OCI-LY3 (cell line): ENCODE results near the gene APOM.

ENCODE experiments used
- H2AFZ ChIP-seq: fragments of 200-600, 300-600 bp; shearing (Covaris generic); 2 replicates; pipeline ENCODE4 v1.6.0; 2014; ENCODE audit warnings: antibody characterized with exemption, low read depth, low read length
- H3K27ac ChIP-seq: fragments of 200-600, 300-600 bp; sonication (generic); 2 replicates; pipeline ENCODE4 v1.5.1; 2014; ENCODE audit warnings: mild to moderate bottlenecking, low read length, moderate library complexity, mixed read lengths
- H3K27me3 ChIP-seq: fragments of 200-600, 300-600 bp; sonication (generic); 2 replicates; pipeline ENCODE4 v1.6.1; 2014; ENCODE audit warnings: low read depth, low read length, mixed read lengths
- H3K36me3 ChIP-seq: fragments of 200-600, 300-600 bp; sonication (generic); replicated peaks from 2 replicates; pipeline ENCODE3; 2014; ENCODE audit warnings: low read depth, low read length, mixed read lengths
- H3K4me1 ChIP-seq: fragments of 300-600, 200-600 bp; sonication (generic); 2 replicates; pipeline ENCODE4 v1.6.1; 2014; ENCODE audit warnings: low read length, mixed read lengths
- H3K4me2 ChIP-seq: fragments of 200-600, 300-600 bp; sonication (generic); 2 replicates; pipeline ENCODE4 v1.6.1; 2014; ENCODE audit warnings: low read length, mixed read lengths
- H3K4me3 ChIP-seq: fragments of 300-600, 200-600 bp; sonication (generic); 2 replicates; pipeline ENCODE4 v1.5.1; 2014; ENCODE audit warnings: antibody characterized with exemption, mild to moderate bottlenecking, low read length, moderate library complexity
- H3K79me2 ChIP-seq: fragments of 300-600, 200-600 bp; shearing (Covaris generic); 2 replicates; pipeline ENCODE4 v1.6.1; 2014; ENCODE audit warnings: mild to moderate bottlenecking, low read length, mixed read lengths
- H3K9ac ChIP-seq: fragments of 300-600, 200-600 bp; shearing (Covaris generic); 2 replicates; pipeline ENCODE4 v1.6.0; 2014; ENCODE audit warnings: mild to moderate bottlenecking, low read length, moderate library complexity
- H3K9me3 ChIP-seq: fragments of 200-600, 300-600 bp; shearing (Covaris generic); 2 replicates; pipeline ENCODE4 v1.6.1; 2014; ENCODE audit warnings: low read length, mixed read lengths; ENCODE audit not compliant: insufficient read depth
- H4K20me1 ChIP-seq: fragments of 200-600, 300-600 bp; sonication (generic); 2 replicates; pipeline ENCODE4 v1.6.1; 2016; ENCODE audit warnings: low read length, mixed read lengths; ENCODE audit not compliant: insufficient read depth
- CTCF ChIP-seq: fragments of 200-600, 300-600 bp; sonication (generic); IDR thresholded peaks from 2 replicates; pipeline ENCODE4 v1.5.1; 2014; ENCODE audit warnings: antibody characterized with exemption, low read length, low read depth
- EZH2phosphoT487 ChIP-seq: fragments of 200-600 bp; shearing (Covaris generic); IDR thresholded peaks from 2 replicates; pipeline ENCODE4 v1.6.1; 2018; ENCODE audit warnings: antibody characterized with exemption, mixed run types, low read depth

Gene APOM

GRCh38 chr6:31645325-31645724 is 10.4 kb upstream of the APOM start:
- TF ChIP-seq EZH2phosphoT487 (no peak), CTCF (no peak)
- Histone ChIP-seq H3K79me2 (peaks cover 14% of the 10 kb centered on the region), H2AFZ (no peak overlapping the region), H3K27ac (no peak overlapping the region), H3K4me2 (no peak overlapping the region), H3K4me1 (no peaks in the 10 kb centered on the region), H3K4me3 (no peak overlapping the region), H3K9ac (no peak overlapping the region), H4K20me1 (no peaks in the 10 kb centered on the region), H3K9me3 (no peaks in the 10 kb centered on the region), H3K36me3 (peaks cover 15% of the 10 kb centered on the region), H3K27me3 (no peaks in the 10 kb centered on the region)

DNA sequence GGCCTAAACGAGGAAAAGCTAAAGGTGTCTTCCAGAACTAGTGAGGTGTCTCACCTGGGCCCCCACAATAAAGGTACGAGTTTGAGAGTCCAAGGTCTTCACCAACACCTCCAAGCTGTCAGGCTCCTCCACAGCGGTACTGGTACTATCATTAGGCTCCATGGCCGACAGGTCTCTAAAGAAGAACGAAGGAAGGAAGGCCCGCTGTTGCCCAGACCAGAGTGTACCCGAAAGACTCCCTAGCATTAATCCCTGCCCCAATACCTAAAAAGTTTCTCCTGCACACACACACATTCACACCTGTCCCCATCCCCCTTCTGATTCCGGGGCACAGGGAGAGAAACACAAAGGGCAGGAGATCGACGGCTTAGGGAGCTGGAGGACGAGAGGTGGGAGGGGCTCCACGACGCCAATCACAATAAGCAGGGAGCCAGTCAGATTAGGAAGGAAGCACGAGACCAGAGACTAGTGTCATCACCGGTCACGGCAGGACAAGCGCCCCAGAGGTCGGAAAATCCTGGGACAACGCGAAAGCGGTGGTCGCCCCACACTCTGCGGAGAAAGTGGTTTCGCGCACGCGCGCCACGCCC is 4.0 kb upstream of the APOM start:
- H3K4me2 ChIP-seq = peak overlapping the region; percentile 87
- peak overlapping the region; percentile 96 for H3K4me3 ChIP-seq
- peak overlapping the region; percentile 94 for H3K9ac ChIP-seq
- H3K4me1 ChIP-seq = peaks cover 8% of the 10 kb centered on the region
- peak overlapping the region; percentile 91 for H3K27ac ChIP-seq
- H4K20me1 ChIP-seq = peaks cover 2% of the 10 kb centered on the region; the same call in 1 of the 2 replicates
- H3K79me2 ChIP-seq = peaks cover 39% of the 10 kb centered on the region
- H2AFZ ChIP-seq = 0 out of 2 replicates have a peak overlapping the region, but pooled peaks have one; percentile 41
- no peaks in the 10 kb centered on the region for H3K9me3 ChIP-seq
- H3K27me3 ChIP-seq = no peaks in the 10 kb centered on the region
- H3K36me3 ChIP-seq = peaks cover 10% of the 10 kb centered on the region
- no peak for TF ChIP-seq CTCF
- no peak for TF ChIP-seq EZH2phosphoT487

DNA sequence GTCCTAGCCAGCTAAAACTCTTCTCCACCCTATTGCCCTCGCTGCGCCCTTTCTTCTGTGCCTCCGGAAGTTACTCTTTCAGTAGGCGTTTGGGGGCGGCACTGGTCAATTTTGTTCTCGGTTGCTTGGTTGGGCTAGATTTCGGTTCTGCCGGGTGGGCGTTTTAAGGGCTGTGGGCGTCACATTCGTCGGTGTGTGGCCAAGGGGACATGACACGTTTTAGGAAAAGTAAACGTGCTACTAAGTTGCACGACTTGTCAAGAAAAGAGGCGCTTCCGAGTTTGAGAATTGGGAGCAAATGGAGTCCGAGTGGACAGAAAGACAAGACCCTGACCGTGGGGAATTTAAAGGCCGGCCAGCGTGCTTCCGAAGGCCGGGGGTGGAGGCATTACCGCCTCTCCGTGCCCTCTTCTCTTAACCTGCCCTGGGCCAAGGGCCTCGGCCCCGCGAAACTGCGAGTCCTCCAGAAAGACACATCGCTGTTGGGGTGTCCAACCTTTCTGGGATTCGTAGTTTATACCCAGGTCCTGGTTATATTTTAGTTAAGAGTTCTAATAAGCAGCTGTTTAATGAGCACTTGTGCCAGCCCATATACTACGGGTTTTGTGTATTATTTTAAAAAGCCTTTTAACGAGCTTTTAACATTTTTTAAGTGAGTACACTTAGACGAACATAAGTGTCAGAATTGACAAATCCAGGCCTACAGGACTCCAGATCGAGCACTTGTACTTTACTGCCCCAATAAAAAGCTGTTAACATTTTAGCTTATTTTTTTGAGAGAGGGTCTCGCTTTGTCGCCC is 2.6 kb upstream of the APOM start:
- Histone ChIP-seq H2AFZ (no peak overlapping the region), H3K27ac (peak overlapping the region; percentile 91), H3K79me2 (peaks cover 39% of the 10 kb centered on the region), H3K4me1 (peaks cover 8% of the 10 kb centered on the region), H4K20me1 (peaks cover 2% of the 10 kb centered on the region; the same call in 1 of the 2 replicates), H3K4me2 (peak overlapping the region; percentile 87), H3K4me3 (peak overlapping the region; percentile 96), H3K36me3 (peaks cover 6% of the 10 kb centered on the region), H3K9me3 (no peaks in the 10 kb centered on the region), H3K9ac (peak overlapping the region; percentile 94), H3K27me3 (no peaks in the 10 kb centered on the region)
- TF ChIP-seq CTCF (no peak; the same call in 1 of the 2 replicates), EZH2phosphoT487 (no peak)

- peaks cover 2% of the 10 kb centered on the region; the same call in 1 of the 2 replicates for H4K20me1 ChIP-seq
- no peak overlapping the region for H3K4me2 ChIP-seq
- H3K4me1 ChIP-seq = peaks cover 14% of the 10 kb centered on the region
- H3K27me3 ChIP-seq = no peaks in the 10 kb centered on the region
- H3K9ac ChIP-seq = no peak overlapping the region
- TF ChIP-seq CTCF = no peak
- TF ChIP-seq EZH2phosphoT487 = no peak
- no peak overlapping the region for H2AFZ ChIP-seq
- no peak overlapping the region for H3K27ac ChIP-seq
- no peak overlapping the region for H3K4me3 ChIP-seq
- H3K79me2 ChIP-seq = peaks cover 41% of the 10 kb centered on the region
- H3K36me3 ChIP-seq = no peaks in the 10 kb centered on the region
- no peaks in the 10 kb centered on the region for H3K9me3 ChIP-seq
Measured at GRCh38 chr6:31654574-31655348, 933 bp upstream of the APOM start.
